HG03460 (cell line): Measurements from ENCODE around the gene GABRA5.

Experiments
- ATAC-seq: cut with Tn5 transposase; IDR thresholded peaks from one replicate; pipeline ENCODE4 v1.9.1; 2021; ENCODE audit not compliant: unreplicated experiment

The GABRA5 gene

DNA sequence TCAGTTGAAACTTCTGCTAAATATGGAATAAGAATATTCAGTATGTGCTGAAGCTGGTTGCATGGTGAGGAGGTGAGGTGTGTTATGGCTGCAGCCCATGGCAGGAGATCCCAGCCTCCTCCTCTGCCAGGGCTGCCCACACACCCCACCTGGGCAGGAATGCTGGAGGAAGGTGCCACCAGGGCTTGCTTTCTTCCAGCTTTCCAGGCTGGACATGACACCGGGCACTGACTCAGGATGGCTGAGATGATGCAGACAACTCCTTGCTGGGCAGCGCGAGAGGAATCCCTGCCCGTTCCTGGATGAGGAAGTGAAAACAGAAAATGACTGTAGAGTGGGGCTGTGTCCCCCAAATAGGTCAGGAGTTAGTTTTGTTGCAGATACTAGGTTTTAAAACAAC, 118.2 kb downstream of the GABRA5 start:
- no peak for ATAC-seq

DNA sequence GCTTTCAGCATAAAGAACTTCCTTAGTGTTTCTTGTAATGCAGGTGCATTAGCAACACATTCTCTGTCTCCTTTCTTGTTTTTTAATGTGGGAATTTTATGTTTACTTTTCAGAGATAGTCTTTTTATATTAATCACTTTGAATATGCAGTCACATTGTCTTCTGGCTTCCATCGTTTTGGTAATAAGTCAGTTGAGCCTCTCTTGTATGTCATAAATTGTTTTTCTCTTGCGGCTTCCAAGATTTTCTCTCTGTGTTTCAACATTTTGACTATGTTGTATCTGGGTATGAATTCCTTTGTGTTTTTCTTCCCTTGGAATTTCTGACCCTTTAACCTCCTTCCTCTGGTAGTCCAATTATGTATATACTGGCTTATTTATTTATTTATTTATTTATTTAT, 129.4 kb downstream of the GABRA5 start:
- no peak for ATAC-seq
